Measurements from ENCODE around the gene SSR1. TPM values are rescaled to one million over a fixed set of nuclear protein-coding genes. Genes with fewer than 3 reads are reported as not detected.

Gene SSR1
- total and polyA plus RNA-seq, 2 of the 13 experiments (the other 11 are each of a cell fraction or from before 2014, with no cell fraction given): 203 to 243 TPM

DNA sequence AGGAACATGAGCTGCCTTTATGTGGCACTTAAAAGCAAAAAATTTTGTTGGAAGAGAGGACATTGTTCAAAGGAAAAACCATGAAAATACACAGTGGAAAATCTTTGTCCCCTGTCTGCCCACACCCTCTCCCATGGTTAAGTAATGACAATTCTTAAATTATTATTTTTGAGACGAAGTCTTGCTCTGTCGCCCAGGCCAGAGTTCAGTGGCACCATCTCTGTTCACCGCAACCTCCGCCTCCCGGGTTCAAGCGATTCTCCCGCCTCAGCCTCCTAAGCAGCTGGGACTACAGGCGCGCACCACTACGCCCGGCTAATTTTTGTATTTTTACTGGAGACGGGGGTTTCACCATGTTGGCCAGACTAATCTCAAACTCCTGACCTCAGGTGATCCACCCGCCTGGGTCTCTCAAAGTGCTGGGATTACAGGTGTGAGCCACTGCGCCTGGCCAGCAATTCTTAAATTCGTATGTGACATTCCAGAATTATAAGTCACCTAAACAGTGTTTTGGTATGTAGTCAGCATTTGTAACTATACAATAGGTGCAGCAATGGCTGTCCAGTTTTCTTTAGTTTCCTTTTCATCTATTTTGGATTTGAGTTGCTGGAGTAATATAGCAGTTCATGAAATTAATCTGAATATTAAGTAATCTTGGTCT lies 636 bp upstream of the SSR1 start (continued):
- TF ChIP-seq ZNF33A (CRISPR knock-in tag; IDR thresholded peaks at IDR 0.05; ENCODE audit: borderline replicate concordance): peak; percentile 62; the same call in 1 of the 2 replicates
- TF ChIP-seq THYN1 (CRISPR knock-in tag; IDR thresholded peaks at IDR 0.05; ENCODE audit: borderline replicate concordance, low read depth): peak; percentile 85; the same call in 1 of the 2 replicates
- TF ChIP-seq ATF7 (IDR thresholded peaks at IDR 0.05): no peak
- no peak for TF ChIP-seq ATF7 (CRISPR knock-in tag; IDR thresholded peaks at IDR 0.05)
- TF ChIP-seq, protein P1, sequence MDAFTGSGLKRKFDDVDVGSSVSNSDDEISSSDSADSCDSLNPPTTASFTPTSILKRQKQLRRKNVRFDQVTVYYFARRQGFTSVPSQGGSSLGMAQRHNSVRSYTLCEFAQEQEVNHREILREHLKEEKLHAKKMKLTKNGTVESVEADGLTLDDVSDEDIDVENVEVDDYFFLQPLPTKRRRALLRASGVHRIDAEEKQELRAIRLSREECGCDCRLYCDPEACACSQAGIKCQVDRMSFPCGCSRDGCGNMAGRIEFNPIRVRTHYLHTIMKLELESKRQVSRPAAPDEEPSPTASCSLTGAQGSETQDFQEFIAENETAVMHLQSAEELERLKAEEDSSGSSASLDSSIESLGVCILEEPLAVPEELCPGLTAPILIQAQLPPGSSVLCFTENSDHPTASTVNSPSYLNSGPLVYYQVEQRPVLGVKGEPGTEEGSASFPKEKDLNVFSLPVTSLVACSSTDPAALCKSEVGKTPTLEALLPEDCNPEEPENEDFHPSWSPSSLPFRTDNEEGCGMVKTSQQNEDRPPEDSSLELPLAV (CRISPR knock-in tag; conservative IDR thresholded peaks at IDR 0.05; ENCODE audit: low read depth): no peak
- no peak for TF ChIP-seq ZNF703 (CRISPR knock-in tag; IDR thresholded peaks at IDR 0.05; ENCODE audit: borderline replicate concordance)
- TF ChIP-seq PRPF4 (IDR thresholded peaks at IDR 0.05; ENCODE audit: low read depth, low read length, poor library complexity, severe bottlenecking): peak; percentile 84
- TF ChIP-seq CHCHD3 (CRISPR knock-in tag; IDR thresholded peaks at IDR 0.05): no peak
- no peak for TF ChIP-seq MYC (CRISPR knock-in tag; IDR thresholded peaks at IDR 0.05; ENCODE audit: borderline replicate concordance)
- no peak for TF ChIP-seq CENPT (CRISPR knock-in tag; IDR thresholded peaks at IDR 0.05; ENCODE audit: low read depth)
- TF ChIP-seq SIX1 (CRISPR knock-in tag; IDR thresholded peaks at IDR 0.05; ENCODE audit: borderline replicate concordance): no peak
- no peak for TF ChIP-seq CREB3 (CRISPR knock-in tag; IDR thresholded peaks at IDR 0.05)
- TF ChIP-seq ARID3A (IDR thresholded peaks at IDR 0.05; ENCODE audit: low read depth, low read length): no peak
